Endothelial cell (in vitro differentiated cells): ENCODE data around the gene XCR1. TPM values are rescaled to one million over a fixed set of nuclear protein-coding genes. Genes with fewer than 3 reads are reported as not detected.

ENCODE experiments used
- DNase-seq: peaks from one replicate; pipeline ENCODE4 v3.0.0; 2021; ENCODE audit warnings: low spot score
- H3K27ac Mint-ChIP-seq: one replicate; pipeline ENCODE4 v1.8.0; 2021; ENCODE audit warnings: mixed read lengths, inconsistent platforms; ENCODE audit not compliant: unreplicated experiment
- H3K27me3 Mint-ChIP-seq: one replicate; pipeline ENCODE4 v1.8.0; 2021; ENCODE audit warnings: mild to moderate bottlenecking, moderate library complexity, mixed read lengths, inconsistent platforms; ENCODE audit not compliant: unreplicated experiment
- H3K36me3 Mint-ChIP-seq: one replicate; pipeline ENCODE4 v1.8.0; 2021; ENCODE audit warnings: mild to moderate bottlenecking, low read depth, mixed read lengths, inconsistent platforms; ENCODE audit not compliant: unreplicated experiment
- H3K4me1 Mint-ChIP-seq: one replicate; pipeline ENCODE4 v1.8.0; 2021; ENCODE audit warnings: mild to moderate bottlenecking, mixed read lengths, inconsistent platforms; ENCODE audit not compliant: unreplicated experiment
- H3K4me3 Mint-ChIP-seq: one replicate; pipeline ENCODE4 v1.8.0; 2021; ENCODE audit warnings: mild to moderate bottlenecking, mixed read lengths, inconsistent platforms; ENCODE audit not compliant: unreplicated experiment
- H3K9me3 Mint-ChIP-seq: one replicate; pipeline ENCODE4 v1.8.0; 2021; ENCODE audit warnings: mixed read lengths, inconsistent platforms; ENCODE audit not compliant: unreplicated experiment
- CTCF ChIP-seq: fragments of 200-600 bp; sonication (generic); IDR thresholded peaks from one replicate; pipeline ENCODE4 v1.5.0; 2021; ENCODE audit warnings: antibody characterized with exemption; ENCODE audit not compliant: unreplicated experiment
- total RNA-seq: library from RNA; stranded (reverse); fragmentation: NEBNext Ultra II Directional; extraction: Animal tissue kit (Norgen Biotek cat#: 25700); gene quantifications from one replicate; pipeline ENCODE4 v1.2.1, GENCODE V29; 2021; ENCODE audit not compliant: unreplicated experiment

XCR1 gene
- total RNA-seq, 1 donor from 2014 or later, result not detected

- Mint-ChIP-seq H3K36me3 (peaks cover 4% of the 10 kb centered on the region), H3K27me3 (no peaks in the 10 kb centered on the region), H3K4me1 (no peaks in the 10 kb centered on the region), H3K9me3 (no peaks in the 10 kb centered on the region), H3K27ac (no peak overlapping the region), H3K4me3 (no peak overlapping the region)
- no peak for DNase-seq
- TF ChIP-seq CTCF, result no peak
Observed at GRCh38 chr3:45983770-45984169, 43.5 kb downstream of the XCR1 start.

GRCh38 chr3:45981346-45982074 lies 45.8 kb downstream of the XCR1 start:
- TF ChIP-seq CTCF, result no peak
- H3K9me3 Mint-ChIP-seq, result no peaks in the 10 kb centered on the region
- no peak overlapping the region for H3K27ac Mint-ChIP-seq
- DNase-seq, result no peak
- H3K36me3 Mint-ChIP-seq, result peaks cover 10% of the 10 kb centered on the region
- H3K27me3 Mint-ChIP-seq, result no peaks in the 10 kb centered on the region
- H3K4me3 Mint-ChIP-seq, result no peak overlapping the region
- no peaks in the 10 kb centered on the region for H3K4me1 Mint-ChIP-seq

GRCh38 chr3:45980819-45981218 lies 46.5 kb downstream of the XCR1 start:
- Mint-ChIP-seq H3K27ac (no peak overlapping the region), H3K27me3 (no peaks in the 10 kb centered on the region), H3K4me1 (no peaks in the 10 kb centered on the region), H3K36me3 (peaks cover 10% of the 10 kb centered on the region), H3K9me3 (no peaks in the 10 kb centered on the region), H3K4me3 (no peak overlapping the region)
- no peak for TF ChIP-seq CTCF
- DNase-seq, result no peak

GRCh38 chr3:45980229-45980813 lies 47.0 kb downstream of the XCR1 start:
- no peaks in the 10 kb centered on the region for H3K27me3 Mint-ChIP-seq
- no peaks in the 10 kb centered on the region for H3K9me3 Mint-ChIP-seq
- no peaks in the 10 kb centered on the region for H3K4me1 Mint-ChIP-seq
- no peak for DNase-seq
- no peak overlapping the region for H3K4me3 Mint-ChIP-seq
- no peak overlapping the region for H3K27ac Mint-ChIP-seq
- no peak for TF ChIP-seq CTCF
- H3K36me3 Mint-ChIP-seq, result peaks cover 13% of the 10 kb centered on the region

GRCh38 chr3:45979378-45979777 lies 47.9 kb downstream of the XCR1 start:
- Mint-ChIP-seq H3K27ac (no peak overlapping the region), H3K9me3 (no peaks in the 10 kb centered on the region)

More at GRCh38 chr3:45979378-45979777, 47.9 kb downstream of the XCR1 start:
- Mint-ChIP-seq H3K4me1 (no peaks in the 10 kb centered on the region), H3K27me3 (no peaks in the 10 kb centered on the region), H3K36me3 (peaks cover 20% of the 10 kb centered on the region), H3K4me3 (no peak overlapping the region)
- no peak for TF ChIP-seq CTCF
- no peak for DNase-seq
